ENCODE data around the gene CRLF1. TPM values are rescaled to one million over a fixed set of nuclear protein-coding genes. Genes with fewer than 3 reads are reported as not detected.

The CRLF1 gene
- total RNA-seq, 3 donors from 2014 or later (not counting 1 experiment from before 2014, with no cell fraction given) = not detected

GRCh38 chr19:18605546-18606280, 886 bp downstream of the CRLF1 start:
- Histone ChIP-seq H3K36me3 (ENCODE audit: control insufficient read depth, insufficient read depth, low read length) (no peaks in the 10 kb centered on the region), H3K4me3 (ENCODE audit: low read length) (no peak overlapping the region), H3K9me3 (ENCODE audit: control insufficient read depth, insufficient read depth, low read length) (no peaks in the 10 kb centered on the region), H3K27ac (ENCODE audit: low read length) (no peak overlapping the region), H3K27me3 (ENCODE audit: control insufficient read depth, insufficient read depth, low read length) (peaks cover 52% of the 10 kb centered on the region), H3K4me1 (ENCODE audit: control insufficient read depth, insufficient read depth, low read length) (peaks cover 10% of the 10 kb centered on the region)
- WGBS (ENCODE audit: insufficient coverage) = 4% methylated on average over 65 of the region's 65 CpGs
- H3K9me3 Mint-ChIP-seq = no peaks in the 10 kb centered on the region
- intact Hi-C loops (cut with micrococcal nuclease) = no loop called here
- peaks cover 4 to 16% of the 10 kb centered on the region in 2 donors for H3K4me1 Mint-ChIP-seq
- no peaks in the 10 kb centered on the region for H3K36me3 Mint-ChIP-seq
- H3K27me3 Mint-ChIP-seq (ENCODE audit: low read depth in 2 of 2) = peaks cover 39 to 54% of the 10 kb centered on the region in 2 donors
- no peak for TF ChIP-seq CTCF (IDR thresholded peaks at IDR 0.05)
- ATAC-seq (no peak), DNase-seq (no peak)
- no peak overlapping the region for H3K27ac Mint-ChIP-seq
- H3K4me3 Mint-ChIP-seq = no peak overlapping the region

- H3K4me1 ChIP-seq (ENCODE audit: control insufficient read depth, insufficient read depth, low read length) = peaks cover 10% of the 10 kb centered on the region
- no peak overlapping the region for H3K4me3 ChIP-seq (ENCODE audit: low read length)
- Mint-ChIP-seq H3K4me1 (peaks cover 4 to 16% of the 10 kb centered on the region in 2 donors), H3K27ac (no peak overlapping the region), H3K9me3 (no peaks in the 10 kb centered on the region), H3K27me3 (ENCODE audit: low read depth in 2 of 2) (peaks cover 39 to 54% of the 10 kb centered on the region in 2 donors), H3K4me3 (no peak overlapping the region), H3K36me3 (no peaks in the 10 kb centered on the region)
- no peak overlapping the region for H3K27ac ChIP-seq (ENCODE audit: low read length)
- H3K27me3 ChIP-seq (ENCODE audit: control insufficient read depth, insufficient read depth, low read length) = peaks cover 49% of the 10 kb centered on the region
- DNase-seq (no peak), ATAC-seq (no peak)
- intact Hi-C loops (cut with micrococcal nuclease) = no loop called here
- no peaks in the 10 kb centered on the region for H3K9me3 ChIP-seq (ENCODE audit: control insufficient read depth, insufficient read depth, low read length)
- TF ChIP-seq CTCF (IDR thresholded peaks at IDR 0.05) = no peak
- WGBS (ENCODE audit: insufficient coverage) = 9% methylated on average over 17 of the region's 17 CpGs
- no peaks in the 10 kb centered on the region for H3K36me3 ChIP-seq (ENCODE audit: control insufficient read depth, insufficient read depth, low read length)
Measured at GRCh38 chr19:18605196-18605545, 1.4 kb downstream of the CRLF1 start.

- DNase-seq (no peak), ATAC-seq (no peak)
- H3K27ac Mint-ChIP-seq = no peak overlapping the region
- H3K9me3 Mint-ChIP-seq = no peaks in the 10 kb centered on the region
- Histone ChIP-seq H3K27ac (ENCODE audit: low read length) (no peak overlapping the region), H3K36me3 (ENCODE audit: control insufficient read depth, insufficient read depth, low read length) (no peaks in the 10 kb centered on the region), H3K27me3 (ENCODE audit: control insufficient read depth, insufficient read depth, low read length) (peaks cover 48% of the 10 kb centered on the region), H3K9me3 (ENCODE audit: control insufficient read depth, insufficient read depth, low read length) (no peaks in the 10 kb centered on the region), H3K4me1 (ENCODE audit: control insufficient read depth, insufficient read depth, low read length) (peaks cover 10% of the 10 kb centered on the region), H3K4me3 (ENCODE audit: low read length) (no peak overlapping the region)
- peaks cover 39 to 51% of the 10 kb centered on the region in 2 donors for H3K27me3 Mint-ChIP-seq (ENCODE audit: low read depth in 2 of 2)
- intact Hi-C loops (cut with micrococcal nuclease) = no loop called here
- H3K4me1 Mint-ChIP-seq = peaks cover 4 to 16% of the 10 kb centered on the region in 2 donors
- WGBS (ENCODE audit: insufficient coverage) = 18% methylated on average over 9 of the region's 10 CpGs
- no peak for TF ChIP-seq CTCF (IDR thresholded peaks at IDR 0.05)
- H3K4me3 Mint-ChIP-seq = no peak overlapping the region
- no peaks in the 10 kb centered on the region for H3K36me3 Mint-ChIP-seq
Measured at GRCh38 chr19:18604820-18605159, 1.8 kb downstream of the CRLF1 start.

All from natural killer cell (primary cell).